ENCODE data around the gene CNRIP1. TPM values are rescaled to one million over a fixed set of nuclear protein-coding genes. Genes with fewer than 3 reads are reported as not detected.

Gene CNRIP1
- total and polyA plus RNA-seq, 3 donors from 2014 or later, result 5.8 to 10.5 (median 9.2) TPM

GRCh38 chr2:68279691-68280090 lies 40.1 kb downstream of the CNRIP1 start:
- no peaks in the 10 kb centered on the region for H3K4me1 ChIP-seq
- 74 to 87% methylated on average over 4 of the region's 4 CpGs for WGBS, 2 donors
- no peak for TF ChIP-seq CTCF (IDR thresholded peaks at IDR 0.05)
- no peak for TF ChIP-seq POLR2A (IDR thresholded peaks at IDR 0.05)
- no peaks in the 10 kb centered on the region for H3K9me3 ChIP-seq
- intact Hi-C loops (cut with DNase I; ENCODE audit: low total_unique reads), result no loop called here
- H3K27me3 ChIP-seq, result no peaks in the 10 kb centered on the region
- no peak overlapping the region for H3K4me3 ChIP-seq
- no peaks in the 10 kb centered on the region for H3K36me3 ChIP-seq (ENCODE audit: low read depth, missing control alignments)
- no peak for DNase-seq
- no peak overlapping the region for H3K27ac ChIP-seq

GRCh38 chr2:68278169-68278568 lies 41.6 kb downstream of the CNRIP1 start:
- no peaks in the 10 kb centered on the region for H3K36me3 ChIP-seq (ENCODE audit: low read depth, missing control alignments)
- H3K4me3 ChIP-seq, result no peak overlapping the region
- no peaks in the 10 kb centered on the region for H3K27me3 ChIP-seq
- no peaks in the 10 kb centered on the region for H3K4me1 ChIP-seq
- WGBS, 2 donors, result 88 to 95% methylated on average over 1 of the region's 1 CpG
- intact Hi-C loops (cut with DNase I; ENCODE audit: low total_unique reads), result no loop called here
- H3K9me3 ChIP-seq, result no peaks in the 10 kb centered on the region
- no peak overlapping the region for H3K27ac ChIP-seq
- TF ChIP-seq CTCF (IDR thresholded peaks at IDR 0.05), result no peak
- TF ChIP-seq POLR2A (IDR thresholded peaks at IDR 0.05), result no peak
- no peak for DNase-seq

GRCh38 chr2:68274022-68274421 lies 45.7 kb downstream of the CNRIP1 start:
- 65 to 66% methylated on average over 3 of the region's 3 CpGs for WGBS, 2 donors
- H3K27me3 ChIP-seq, result no peaks in the 10 kb centered on the region
- no peak overlapping the region for H3K4me3 ChIP-seq
- no peaks in the 10 kb centered on the region for H3K4me1 ChIP-seq
- intact Hi-C loops (cut with DNase I; ENCODE audit: low total_unique reads), result no loop called here
- no peaks in the 10 kb centered on the region for H3K9me3 ChIP-seq
- no peak for TF ChIP-seq CTCF (IDR thresholded peaks at IDR 0.05)
- no peak for TF ChIP-seq POLR2A (IDR thresholded peaks at IDR 0.05)
- no peaks in the 10 kb centered on the region for H3K36me3 ChIP-seq (ENCODE audit: low read depth, missing control alignments)
- H3K27ac ChIP-seq, result no peak overlapping the region
- DNase-seq, result no peak

- no peak for TF ChIP-seq POLR2A (IDR thresholded peaks at IDR 0.05)
- no peak for TF ChIP-seq CTCF (IDR thresholded peaks at IDR 0.05)
- Histone ChIP-seq H3K9me3 (no peaks in the 10 kb centered on the region), H3K4me3 (no peak overlapping the region), H3K27ac (no peak overlapping the region), H3K27me3 (no peaks in the 10 kb centered on the region), H3K36me3 (ENCODE audit: low read depth, missing control alignments) (no peaks in the 10 kb centered on the region), H3K4me1 (no peaks in the 10 kb centered on the region)
- DNase-seq, result no peak
- intact Hi-C loops (cut with DNase I; ENCODE audit: low total_unique reads), result no loop called here
- WGBS, 2 donors, result 70 to 90% methylated on average over 2 of the region's 2 CpGs
These were observed 47.3 kb downstream of the CNRIP1 start for GRCh38 chr2:68272246-68272994.

GRCh38 chr2:68266655-68267054 lies 53.1 kb downstream of the CNRIP1 start:
- WGBS, 2 donors, result 91 to 93% methylated on average over 1 of the region's 1 CpG
- DNase-seq, result no peak
- Histone ChIP-seq H3K4me3 (no peak overlapping the region), H3K9me3 (no peaks in the 10 kb centered on the region), H3K27ac (no peak overlapping the region), H3K4me1 (no peaks in the 10 kb centered on the region), H3K36me3 (ENCODE audit: low read depth, missing control alignments) (no peaks in the 10 kb centered on the region), H3K27me3 (no peaks in the 10 kb centered on the region)
- intact Hi-C loops (cut with DNase I; ENCODE audit: low total_unique reads), result no loop called here
- no peak for TF ChIP-seq CTCF (IDR thresholded peaks at IDR 0.05)
- TF ChIP-seq POLR2A (IDR thresholded peaks at IDR 0.05), result no peak
